Stimulated activated CD8-positive, alpha-beta memory T cell treated with anti-CD3 and anti-CD28 coated beads, Interleukin-15, amount 100 ng/mL, for 4 hours (primary cell): Measurements from ENCODE around the gene PFKFB2.

Source experiments
- DNase-seq, 2 donors: peaks; one replicate each; pipeline ENCODE4 v3.0.0-alpha.2; 2020; ENCODE audit warnings: low read depth in 2 of 2

PFKFB2 gene

DNA sequence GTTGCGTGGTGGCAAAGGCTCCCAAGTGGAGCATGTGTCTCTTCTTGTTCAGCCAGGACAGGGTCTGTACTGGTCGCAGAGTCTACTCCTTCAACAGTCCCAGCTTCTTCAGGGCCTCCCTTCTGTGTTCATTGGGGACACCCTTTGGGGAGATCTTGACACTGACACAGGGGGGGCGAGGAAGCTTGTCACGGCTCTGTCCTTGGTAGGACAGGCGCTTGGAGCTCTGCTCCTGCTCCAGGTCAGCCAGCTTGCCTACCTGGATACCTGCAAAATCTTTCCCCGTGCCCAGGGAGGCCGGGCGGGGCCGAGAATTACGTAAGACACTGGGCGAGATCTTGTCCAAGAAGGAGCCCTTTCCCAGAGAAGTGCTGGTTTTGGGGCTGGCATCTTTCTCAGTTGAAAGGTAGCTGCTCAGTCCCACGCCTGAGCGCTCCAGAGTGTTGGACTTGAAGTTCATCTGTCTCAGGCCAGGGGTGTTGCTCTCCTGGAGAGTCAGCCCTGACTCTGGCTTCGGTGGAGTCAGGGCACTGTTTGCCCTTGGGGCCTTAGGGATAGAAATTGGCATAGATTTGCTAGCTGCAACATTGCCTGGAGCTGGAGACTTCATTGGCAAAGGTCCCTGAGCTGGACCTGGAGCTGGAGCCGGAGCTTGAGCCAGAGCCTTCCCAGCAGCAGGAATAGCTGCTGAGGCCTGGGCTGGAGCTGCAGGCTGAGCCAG, 31.0 kb upstream of the PFKFB2 start:
- DNase-seq: no peak

DNA sequence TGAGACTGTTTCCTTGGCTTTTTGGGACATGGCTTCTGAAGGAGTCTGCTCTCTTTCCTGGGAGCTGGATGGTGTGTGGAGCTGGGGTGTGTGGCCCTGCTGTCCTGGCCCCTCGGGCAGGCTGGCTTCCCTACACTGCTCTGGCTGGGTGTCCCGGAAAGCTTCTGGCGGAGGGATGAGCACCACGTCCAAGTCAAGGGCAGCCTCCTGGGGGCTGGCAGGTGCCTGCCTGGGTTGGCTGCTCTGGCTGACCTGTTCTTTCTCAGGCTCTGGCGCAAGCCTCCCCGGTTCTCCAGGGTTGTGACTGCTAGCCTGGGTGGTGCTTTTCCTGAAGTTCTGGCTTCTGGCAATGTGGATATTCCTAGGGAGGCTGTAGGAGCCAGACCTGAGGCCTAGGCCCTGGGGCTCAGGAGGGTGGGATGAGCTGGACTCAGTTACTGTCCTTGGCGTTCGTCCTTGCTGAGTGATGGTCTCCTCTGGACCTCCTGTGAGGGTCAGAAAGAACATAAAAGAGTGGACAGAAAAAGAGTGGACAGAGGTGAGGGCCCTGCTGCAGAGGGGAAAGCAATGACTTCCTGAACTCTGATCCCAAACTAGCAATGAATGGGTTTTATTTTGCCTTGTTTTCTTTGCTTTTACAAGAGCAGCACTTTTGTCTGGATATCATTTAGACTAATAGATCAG, 29.9 kb upstream of the PFKFB2 start:
- DNase-seq: no peak

DNA sequence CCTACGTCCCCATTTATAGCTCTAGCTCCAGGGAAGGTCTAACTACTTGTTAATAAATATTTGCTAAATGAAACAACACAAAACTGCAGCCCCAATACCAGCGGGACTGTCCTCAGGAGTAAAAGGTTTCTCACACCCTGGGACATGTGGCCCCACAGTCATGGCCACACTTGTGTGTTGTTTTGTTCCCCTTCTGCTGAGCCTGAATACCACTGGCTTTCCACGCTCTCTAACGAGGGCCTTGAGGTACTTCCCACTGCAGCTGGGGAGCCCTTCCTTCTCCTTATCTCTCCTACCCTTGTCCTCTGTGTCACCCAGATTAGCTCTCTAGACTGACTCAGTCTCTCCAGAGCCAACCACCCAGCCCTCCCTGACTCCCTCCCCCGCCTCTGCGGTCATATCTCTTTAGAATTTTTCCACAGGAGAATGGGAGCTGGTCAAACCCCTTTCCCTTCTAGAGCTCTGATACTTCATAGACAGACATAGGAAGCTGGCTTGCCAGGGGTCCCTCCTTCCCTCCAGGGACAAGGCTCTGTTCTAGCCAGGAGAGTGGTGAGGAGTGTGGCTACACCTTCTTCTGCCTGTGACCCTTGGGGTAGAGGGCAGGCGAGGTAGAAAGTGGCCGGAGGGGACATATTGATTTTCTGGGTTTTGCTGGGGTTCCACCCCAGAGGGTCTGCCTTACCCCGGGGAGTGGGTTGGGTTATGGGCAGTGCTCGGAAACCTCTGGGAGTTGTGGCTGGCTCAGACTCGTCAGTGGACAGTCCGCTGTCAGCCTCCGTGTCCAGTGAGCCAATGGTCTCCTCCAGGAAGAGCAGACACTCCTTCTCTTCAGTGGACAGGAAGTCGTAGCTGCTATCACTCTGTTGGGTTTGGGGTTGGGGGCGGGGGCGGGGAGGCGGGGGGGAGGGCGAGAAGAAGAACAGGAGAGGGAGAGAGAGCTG, 28.6 kb upstream of the PFKFB2 start:
- no peak for DNase-seq

DNA sequence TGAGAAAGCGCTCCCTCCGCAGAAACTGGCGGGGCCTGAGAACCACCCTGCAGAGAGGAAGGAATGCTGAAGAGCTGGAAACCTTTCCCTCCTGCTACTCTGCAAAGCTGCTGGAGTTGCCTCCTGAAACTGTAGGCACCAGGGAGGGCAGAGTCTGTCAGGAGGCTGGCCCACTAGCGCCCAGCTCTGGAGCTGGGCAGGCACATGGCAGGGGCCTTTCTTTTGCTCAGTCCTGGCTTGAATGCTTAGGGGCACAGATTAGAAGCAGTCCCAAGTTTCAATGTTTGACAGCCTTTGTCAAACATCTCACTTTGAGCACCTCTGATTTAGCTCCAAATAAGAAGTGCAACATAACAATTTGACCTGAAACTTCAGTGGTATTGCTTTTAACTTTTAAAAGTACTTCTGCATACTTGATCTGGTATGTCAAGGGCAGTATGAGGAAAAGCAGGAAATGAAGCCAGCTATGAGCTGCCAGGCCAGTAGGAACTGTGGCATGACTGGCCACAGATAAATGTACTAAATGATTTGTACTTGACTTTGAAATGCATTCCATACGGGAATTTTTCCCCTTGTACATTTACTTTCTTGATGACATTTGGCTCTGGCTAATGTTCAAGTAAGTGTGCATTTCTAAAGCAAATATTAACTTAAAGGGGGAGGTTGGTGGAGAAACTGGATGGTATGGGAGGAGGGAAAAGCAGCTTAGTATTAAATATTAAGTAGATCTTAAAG, 27.8 kb upstream of the PFKFB2 start:
- DNase-seq: no peak

DNA sequence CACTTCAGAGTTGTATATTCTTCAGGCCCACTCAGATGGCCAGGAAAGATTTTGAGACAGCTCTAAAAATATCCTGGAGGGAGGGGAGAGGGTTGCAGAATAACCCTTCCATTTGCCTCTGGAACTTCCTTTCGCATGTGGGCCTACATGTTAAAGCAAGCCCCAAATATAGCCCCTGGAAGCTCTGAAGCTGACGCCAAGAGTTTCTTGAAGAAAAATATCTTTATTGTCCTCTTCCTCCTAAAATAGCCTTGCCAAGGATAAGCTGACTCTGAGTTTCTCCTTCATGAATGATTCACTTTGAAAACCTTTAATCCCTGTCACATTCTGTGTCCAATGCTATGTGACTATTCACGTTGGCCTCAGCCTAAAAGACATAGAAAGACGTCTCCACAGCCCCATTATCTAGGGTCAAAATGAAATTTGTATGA, 27.0 kb upstream of the PFKFB2 start:
- DNase-seq: no peak

DNA sequence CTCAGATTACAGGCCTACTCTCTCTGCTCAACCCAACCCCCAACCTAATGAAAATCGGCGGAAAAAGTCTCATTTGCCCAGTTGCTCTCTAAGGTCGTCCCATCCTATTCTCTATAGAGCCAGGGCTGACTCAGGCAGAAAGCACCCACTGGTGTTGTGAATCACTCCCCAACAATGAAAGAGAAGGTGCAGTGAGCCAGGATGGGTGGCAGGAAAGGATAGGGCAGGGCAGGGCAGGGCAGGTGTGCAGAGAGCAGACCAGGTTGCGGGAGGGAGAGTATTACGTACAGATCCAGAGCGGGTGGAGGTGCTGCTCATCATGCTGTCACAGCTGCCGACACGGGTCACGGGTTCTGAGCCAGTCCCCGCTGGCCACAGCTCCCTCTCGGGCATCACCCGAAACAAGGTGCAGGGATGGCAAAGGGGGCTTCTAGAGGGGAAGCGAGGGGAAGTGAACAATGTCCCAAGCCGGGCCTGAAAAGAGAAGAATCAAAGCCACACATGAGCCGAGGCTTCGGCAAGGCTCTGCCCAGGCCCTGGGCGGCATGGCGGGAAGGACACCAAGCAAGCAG, 25.8 kb upstream of the PFKFB2 start:
- DNase-seq: no peak

DNA sequence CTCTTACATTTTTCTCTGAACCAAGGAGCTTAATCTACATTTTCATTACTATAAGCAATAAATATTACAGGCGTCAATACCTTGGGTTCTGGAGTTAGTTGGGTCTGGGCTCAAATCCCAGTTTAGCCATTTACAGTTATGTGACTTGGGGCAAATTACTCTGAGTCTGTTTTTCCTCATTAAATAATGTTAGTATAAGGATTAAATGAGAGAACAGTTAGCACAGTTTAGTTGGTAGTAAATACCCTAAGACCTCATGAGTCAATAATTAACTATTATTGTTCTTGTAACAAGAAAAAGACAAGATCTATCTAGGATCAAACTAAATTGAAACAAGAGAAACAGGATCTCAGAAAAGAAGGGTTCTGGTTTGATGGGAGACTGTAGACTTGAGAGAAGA, 25.2 kb upstream of the PFKFB2 start:
- DNase-seq: no peak

DNA sequence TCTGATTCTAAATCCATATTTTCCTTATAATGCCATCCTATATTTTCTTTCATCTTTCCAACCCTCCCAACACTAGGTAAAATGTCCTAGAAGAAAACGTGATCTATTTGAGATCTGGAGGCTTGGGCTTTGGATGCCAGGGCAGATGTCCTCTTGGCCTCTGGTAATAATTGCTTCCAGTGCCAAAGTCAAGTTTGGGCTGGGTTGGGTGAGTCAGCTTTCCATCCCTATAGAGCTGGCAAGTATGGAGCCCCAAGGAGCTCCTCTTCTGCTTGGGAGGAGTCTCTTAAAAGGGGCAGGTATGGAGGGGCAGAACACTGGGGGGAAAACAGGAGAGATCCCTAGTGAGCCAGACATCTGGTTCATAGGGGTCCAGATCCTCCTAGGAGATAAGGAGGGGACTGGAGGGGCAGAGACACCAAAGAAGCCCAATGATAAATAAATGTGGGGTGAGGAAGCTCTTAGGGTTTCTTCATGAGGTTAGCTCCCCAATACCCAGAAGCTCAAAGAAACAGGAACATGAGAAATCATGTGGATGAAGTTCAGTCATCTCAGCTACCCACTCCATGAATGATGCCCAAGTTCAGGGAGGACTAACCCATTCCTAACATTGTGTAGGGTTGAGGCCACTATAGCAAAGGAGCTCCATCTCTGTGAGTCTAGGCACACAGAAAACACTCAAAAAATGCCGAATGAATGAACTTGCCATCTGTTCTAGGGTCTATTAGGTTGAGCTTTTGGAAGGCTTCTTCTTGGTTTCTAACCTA, 24.0 kb upstream of the PFKFB2 start:
- DNase-seq: no peak

DNA sequence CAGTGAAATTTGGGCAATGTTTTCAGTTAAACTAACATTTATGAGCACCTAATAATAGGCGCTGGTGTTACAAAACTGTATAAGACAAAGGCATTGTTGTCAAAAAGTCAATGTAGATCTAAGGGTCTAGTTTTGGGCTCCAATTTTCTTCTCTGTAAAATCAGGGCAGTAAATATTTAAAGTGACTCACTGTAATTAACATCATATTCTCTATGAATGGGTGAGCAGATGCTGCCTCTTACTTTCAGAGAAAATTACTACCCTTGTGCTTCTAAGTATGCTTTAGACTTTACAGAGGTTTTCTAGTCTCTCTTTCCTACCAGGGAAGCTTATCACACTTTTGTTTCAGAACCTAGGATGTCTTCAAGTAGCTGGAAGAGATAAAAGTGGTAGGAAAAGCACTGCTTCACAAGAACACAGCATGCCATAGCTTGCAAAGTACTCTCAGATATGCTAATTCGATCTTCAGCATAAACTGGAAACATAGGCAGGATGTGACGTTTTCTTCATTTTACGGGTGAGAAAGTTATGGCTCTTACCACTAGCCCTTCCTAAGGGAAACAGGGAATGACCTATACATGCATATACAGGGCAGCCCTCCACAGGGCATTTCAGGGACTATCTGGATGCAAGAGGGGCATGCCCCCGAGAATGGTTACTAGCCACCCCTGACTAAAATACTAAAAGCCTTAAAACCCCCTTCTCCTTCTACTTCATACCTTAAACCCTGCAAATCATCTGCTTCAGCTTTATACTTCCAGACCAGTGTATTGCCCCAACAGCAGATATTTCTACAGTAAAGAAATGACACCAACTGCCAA, 23.2 kb upstream of the PFKFB2 start:
- no peak for DNase-seq

DNA sequence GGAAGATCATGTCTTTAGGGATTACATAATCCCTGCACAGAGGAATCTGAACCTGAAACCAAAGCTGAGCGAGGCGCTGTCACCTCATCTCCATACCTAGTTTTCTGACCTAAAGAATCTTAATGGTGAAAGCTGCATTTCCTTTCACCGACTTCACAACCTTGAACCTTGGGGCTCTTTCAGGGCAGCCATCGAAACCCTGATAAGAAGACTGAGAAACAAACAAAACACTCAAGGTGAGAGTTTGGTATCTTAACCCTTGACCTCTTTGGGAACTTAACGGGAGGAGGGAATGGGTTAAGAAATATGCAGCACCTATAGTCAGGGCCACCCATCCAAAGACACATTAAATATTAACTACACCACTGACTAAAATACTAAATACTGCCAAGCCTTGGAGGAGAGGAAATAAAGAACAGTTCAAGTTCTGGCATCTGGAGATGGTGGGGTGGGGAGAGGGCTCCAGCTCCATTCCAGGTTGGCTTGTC, 22.5 kb upstream of the PFKFB2 start:
- DNase-seq: no peak

DNA sequence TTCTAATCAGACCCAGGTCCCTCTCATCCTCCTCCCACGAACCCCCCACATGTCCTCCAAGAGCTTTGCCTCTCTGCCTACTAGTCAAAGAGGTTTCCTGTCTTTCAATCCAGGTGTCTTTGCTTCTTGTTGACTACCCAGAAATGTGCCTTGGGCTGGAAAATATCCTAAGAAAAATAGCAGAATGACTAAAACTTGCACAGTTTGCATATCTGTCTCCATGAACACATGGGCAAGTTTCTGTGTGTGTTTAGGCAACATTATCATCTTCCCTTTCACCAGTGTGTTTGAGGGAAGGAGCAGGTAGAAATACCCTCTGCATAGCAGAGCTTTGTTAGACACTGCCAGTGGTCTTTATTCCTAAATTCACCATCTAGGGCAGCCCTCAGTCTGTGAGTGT, 22.1 kb upstream of the PFKFB2 start:
- no peak for DNase-seq

DNA sequence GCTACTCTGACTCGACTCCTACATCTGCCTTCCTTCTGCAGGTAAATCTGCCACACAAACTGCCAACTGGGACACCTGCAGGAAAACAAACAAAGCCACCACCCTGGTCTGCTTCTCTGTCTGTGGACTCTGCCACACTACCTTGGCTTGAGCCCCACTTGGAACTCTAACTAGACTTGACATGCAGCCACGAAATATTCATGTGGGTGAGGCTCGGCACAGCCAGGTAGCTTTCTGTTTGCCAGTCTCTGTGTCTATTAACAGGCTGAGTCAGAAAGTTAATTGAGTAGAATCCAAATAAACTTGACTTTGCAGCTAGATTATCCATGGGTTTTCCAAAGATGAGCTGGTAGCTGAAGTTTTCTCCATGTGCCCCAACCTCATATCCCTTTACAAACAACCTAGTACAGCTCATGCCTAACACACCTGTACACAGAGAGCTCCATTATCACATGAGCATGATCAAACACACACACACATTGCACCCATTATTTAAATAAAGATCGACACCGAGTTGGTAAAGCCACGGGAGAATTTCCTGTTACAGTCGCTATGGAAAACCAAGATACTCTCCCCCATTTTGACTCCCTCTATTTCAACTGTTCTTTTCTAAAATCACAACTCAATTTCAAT, 21.3 kb upstream of the PFKFB2 start:
- DNase-seq: no peak

DNA sequence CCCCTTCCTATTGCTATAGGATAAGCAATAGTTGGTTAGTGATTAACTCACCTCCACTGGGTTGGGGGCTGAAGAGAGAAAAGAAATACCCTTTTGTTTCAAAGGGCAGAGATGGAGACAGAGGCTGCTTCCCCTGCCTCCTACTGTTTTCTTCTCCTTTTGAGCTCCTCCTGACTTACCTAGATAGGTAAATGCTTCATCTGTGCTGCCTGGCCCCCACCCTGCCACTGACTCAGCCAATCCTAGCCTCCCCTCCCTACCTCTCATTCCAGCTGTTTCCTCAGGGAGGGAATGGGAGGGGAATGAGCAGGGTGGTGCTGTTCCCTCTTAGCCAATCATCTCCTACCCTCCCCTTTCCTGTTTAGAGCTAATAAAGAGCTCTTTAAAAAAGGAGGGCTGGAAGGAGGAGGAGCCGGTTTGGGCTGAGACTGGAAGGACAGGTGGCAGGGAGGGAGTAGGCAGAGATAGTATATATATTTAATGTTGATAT, 20.5 kb upstream of the PFKFB2 start, which contains the start of gene C1orf116:
Gene C1orf116, minus strand, starts transcription at position 229 of the 490 bp plus-strand sequence. CDS start 5,158 bp downstream, outside the sequence.
- no peak for DNase-seq

DNA sequence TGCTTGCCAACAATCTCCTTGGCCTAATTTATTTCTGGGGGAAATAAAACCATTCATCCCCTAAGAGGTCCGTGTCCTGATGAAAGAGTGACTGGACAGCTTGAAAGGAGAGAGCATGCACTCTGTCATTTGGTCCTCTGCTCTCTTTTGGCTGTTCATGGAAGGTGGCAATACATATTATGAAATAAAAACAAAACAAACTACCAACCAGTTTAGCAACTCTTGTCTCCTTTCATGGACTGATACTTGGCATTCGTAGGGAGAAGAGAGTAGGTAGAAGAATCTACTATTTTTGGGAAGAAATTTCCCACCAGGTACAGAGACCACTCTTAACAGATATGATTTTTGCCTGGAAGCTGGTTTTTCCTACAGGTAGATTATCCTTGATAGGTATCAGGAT, 19.8 kb upstream of the PFKFB2 start:
- DNase-seq: no peak

DNA sequence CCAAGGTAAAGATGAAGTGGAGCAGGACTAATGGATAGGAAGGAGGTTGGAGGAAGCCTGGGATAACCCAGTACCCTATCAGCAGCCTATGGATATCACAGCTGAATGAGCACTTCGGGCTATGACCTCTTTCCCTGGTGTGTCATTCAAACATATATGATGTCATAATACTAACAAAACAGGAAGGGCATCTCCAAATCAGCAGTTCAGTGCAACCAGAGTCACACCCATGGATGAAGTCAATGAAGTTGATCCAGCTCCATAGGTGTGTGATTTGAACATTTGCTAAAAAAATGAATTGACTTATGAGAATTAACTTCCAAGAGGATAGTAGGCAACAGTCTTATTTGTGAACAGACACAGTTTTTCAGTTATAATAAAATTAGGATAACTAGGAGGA, 18.9 kb upstream of the PFKFB2 start:
- no peak for DNase-seq

DNA sequence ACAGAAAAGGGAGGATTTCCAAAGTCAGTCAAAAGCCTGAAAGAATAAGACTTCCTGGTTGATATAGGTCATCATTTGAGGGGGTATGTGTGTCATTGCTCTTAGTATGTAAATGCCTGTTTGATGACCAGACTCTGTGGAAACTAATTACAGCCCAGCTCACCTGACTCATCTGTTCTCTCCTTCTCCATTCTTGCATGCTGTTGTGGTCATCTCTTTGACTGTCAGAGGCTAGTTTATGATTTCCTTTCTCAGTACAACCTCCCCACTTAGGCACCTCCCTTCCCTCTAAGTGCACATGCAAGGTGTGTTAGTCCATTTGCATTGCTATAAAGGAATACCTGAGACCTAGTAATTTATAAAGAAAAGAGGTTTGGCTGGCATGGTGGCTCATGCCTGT, 18.1 kb upstream of the PFKFB2 start:
- no peak for DNase-seq

DNA sequence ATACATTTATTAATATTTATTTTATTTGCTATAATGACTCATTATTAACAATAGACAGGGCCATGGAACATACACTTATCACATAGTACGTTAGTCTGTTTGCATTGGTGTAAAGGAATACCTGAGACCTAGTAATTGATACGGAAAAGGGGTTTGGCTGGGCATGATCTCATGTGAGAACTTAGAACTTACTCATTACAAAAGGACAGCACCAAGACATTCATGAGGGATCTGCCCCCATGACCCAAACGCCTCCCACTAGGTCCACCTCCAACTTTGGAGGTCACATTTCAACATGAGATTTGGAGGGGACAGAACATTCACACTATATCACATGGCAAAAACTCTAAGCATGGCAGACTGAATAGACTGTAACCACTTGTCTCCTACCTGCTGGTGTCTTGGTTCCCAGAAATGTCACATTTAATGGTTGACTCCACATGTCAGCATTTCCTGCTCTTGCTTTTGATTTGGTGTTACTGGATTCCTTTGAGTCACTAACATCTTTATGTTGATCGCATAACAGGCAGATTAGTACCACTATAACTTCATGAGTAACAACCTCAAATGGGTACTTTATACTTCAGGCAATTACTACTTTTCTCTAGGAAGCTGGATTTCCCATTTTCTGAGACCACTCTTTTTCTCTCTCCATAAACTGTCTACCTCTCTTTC, 17.1 kb upstream of the PFKFB2 start:
- no peak for DNase-seq

DNA sequence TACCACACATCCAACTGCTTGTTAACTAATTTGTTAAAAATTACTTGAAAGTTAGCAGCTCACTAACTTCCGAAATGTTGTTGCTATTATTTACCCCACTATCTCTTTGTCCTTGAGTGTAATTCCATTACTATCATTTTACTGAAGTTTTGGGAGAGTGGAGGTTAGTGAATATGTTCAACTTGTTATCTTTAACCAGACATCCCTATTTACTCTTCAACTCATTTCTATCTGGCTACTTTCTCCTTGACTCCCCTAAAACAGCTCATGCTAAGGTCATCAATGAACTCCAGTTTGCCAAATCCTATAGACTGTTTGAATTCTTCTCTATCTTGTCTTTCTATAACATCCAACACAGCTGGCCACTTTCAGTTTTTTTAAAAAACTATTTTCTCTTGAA, 16.2 kb upstream of the PFKFB2 start:
- DNase-seq: no peak
